Measurements from ENCODE around the gene CNNM1.

GRCh38 chr10:99372546-99373271 is 43.6 kb downstream of the CNNM1 start:
- TF ChIP-seq EMX1 (CRISPR knock-in tag; IDR thresholded peaks at IDR 0.05) (no peak), CTCF (IDR thresholded peaks at IDR 0.05) (no peak), SOX15 (CRISPR knock-in tag; IDR thresholded peaks at IDR 0.05) (no peak), JUN (CRISPR knock-in tag; IDR thresholded peaks at IDR 0.05) (no peak), ERG (CRISPR knock-in tag; IDR thresholded peaks at IDR 0.05) (no peak), NR2C2 (CRISPR knock-in tag; IDR thresholded peaks at IDR 0.05) (no peak), ATF2 (CRISPR knock-in tag; IDR thresholded peaks at IDR 0.05; ENCODE audit: borderline replicate concordance, low read depth) (no peak)
